GM23338 (cell line): Measurements from ENCODE around the gene SP2. TPM values are rescaled to one million over a fixed set of nuclear protein-coding genes. Genes with fewer than 3 reads are reported as not detected.

ENCODE experiments used
- ATAC-seq: fragments of 200-7000 bp; cut with Tn5 transposase; 3 replicates; pipeline ENCODE4 v1.9.1; 2020
- DNase-seq: peaks from one replicate; pipeline ENCODE4 v3.0.0-alpha.2; 2015; ENCODE audit warnings: low spot score
- H2AFZ ChIP-seq: fragments of 200-600 bp; sonication (generic); 2 replicates; pipeline ENCODE4 v1.8.0; 2016; ENCODE audit warnings: antibody characterized with exemption, mild to moderate bottlenecking, moderate library complexity
- H3F3A ChIP-seq: fragments of 200-600 bp; sonication (generic); replicated peaks from 2 replicates; pipeline ENCODE4 v1.8.0; 2017; ENCODE audit warnings: antibody characterized with exemption, mixed run types, low read depth
- H3K27ac ChIP-seq: fragments of 200-600 bp; sonication (generic); 2 replicates; pipeline ENCODE4 v1.6.1; 2016; ENCODE audit warnings: low read depth
- H3K27me3 ChIP-seq: fragments of 200-600 bp; sonication (generic); 2 replicates; pipeline ENCODE4 v1.8.0; 2016; ENCODE audit warnings: mild to moderate bottlenecking, mixed run types, moderate library complexity; ENCODE audit not compliant: insufficient read depth
- H3K36me3 ChIP-seq: fragments of 200-600 bp; sonication (generic); 2 replicates; pipeline ENCODE4 v1.8.0; 2016; ENCODE audit warnings: mild to moderate bottlenecking; ENCODE audit not compliant: insufficient read depth
- H3K4me1 ChIP-seq: fragments of 200-600 bp; sonication (generic); 2 replicates; pipeline ENCODE4 v1.8.0; 2016; ENCODE audit warnings: mild to moderate bottlenecking, moderate library complexity; ENCODE audit not compliant: insufficient read depth
- H3K4me2 ChIP-seq: fragments of 200-600 bp; sonication (generic); 2 replicates; pipeline ENCODE4 v1.7.1; 2017; ENCODE audit warnings: mixed run types
- H3K4me3 ChIP-seq: fragments of 200-600 bp; sonication (generic); 2 replicates; pipeline ENCODE4 v1.6.1; 2016; ENCODE audit warnings: mixed run types
- H3K79me2 ChIP-seq: fragments of 200-600 bp; sonication (generic); replicated peaks from 2 replicates; pipeline ENCODE4 v1.8.0; 2017; ENCODE audit warnings: mild to moderate bottlenecking; ENCODE audit not compliant: insufficient read depth
- H3K9me2 ChIP-seq: fragments of 200-600 bp; sonication (generic); 2 replicates; pipeline ENCODE4 v1.8.0; 2017; ENCODE audit not compliant: insufficient read depth
- H4K20me1 ChIP-seq: fragments of 200-600 bp; sonication (generic); replicated peaks from 2 replicates; pipeline ENCODE4 v1.8.0; 2017; ENCODE audit warnings: mild to moderate bottlenecking; ENCODE audit not compliant: insufficient read depth
- H3K27ac Mint-ChIP-seq: 2 replicates; pipeline ENCODE4 v1.8.0; 2020; ENCODE audit warnings: inconsistent platforms, mild to moderate bottlenecking, moderate library complexity, mixed read lengths
- H3K27me3 Mint-ChIP-seq: 3 replicates; pipeline ENCODE4 v1.8.0; 2022; ENCODE audit warnings: low read depth, mild to moderate bottlenecking, moderate library complexity, mixed read lengths, inconsistent platforms; ENCODE audit not compliant: insufficient read depth, poor library complexity
- H3K36me3 Mint-ChIP-seq: 3 replicates; pipeline ENCODE4 v1.8.0; 2021; ENCODE audit warnings: low read depth, mild to moderate bottlenecking, inconsistent platforms, moderate library complexity, mixed read lengths
- H3K4me1 Mint-ChIP-seq: 3 replicates; pipeline ENCODE4 v1.8.0; 2020; ENCODE audit warnings: mild to moderate bottlenecking, inconsistent platforms, mixed read lengths
- H3K4me3 Mint-ChIP-seq: 3 replicates; pipeline ENCODE4 v1.8.0; 2021; ENCODE audit warnings: moderate library complexity, mild to moderate bottlenecking, inconsistent platforms, mixed read lengths
- H3K9me3 Mint-ChIP-seq: 3 replicates; pipeline ENCODE4 v1.8.0; 2020; ENCODE audit warnings: moderate library complexity, mild to moderate bottlenecking, inconsistent platforms, mixed read lengths
- CREB1 ChIP-seq: fragments of 250-450 bp; sonication (Bioruptor Pico); IDR thresholded peaks from 2 replicates; pipeline ENCODE4 v1.5.0; 2020; ENCODE audit warnings: low read depth, mild to moderate bottlenecking, moderate library complexity
- ETS1 ChIP-seq: IDR thresholded peaks from 2 replicates; pipeline ENCODE4 v1.6.1; 2016; ENCODE audit warnings: antibody characterized with exemption
- EZH2 ChIP-seq: fragments of 200-600 bp; sonication (generic); IDR thresholded peaks from one replicate; pipeline ENCODE4 v1.8.0; 2017; ENCODE audit warnings: antibody characterized with exemption, mild to moderate bottlenecking, low read depth; ENCODE audit not compliant: unreplicated experiment
- JUNB ChIP-seq: IDR thresholded peaks from one replicate; pipeline ENCODE4 v1.6.1; 2016; ENCODE audit warnings: antibody characterized with exemption; ENCODE audit not compliant: unreplicated experiment
- NANOG ChIP-seq: IDR thresholded peaks from 2 replicates; pipeline ENCODE4 v1.6.1; 2016; ENCODE audit warnings: antibody characterized with exemption, borderline replicate concordance
- POLR2AphosphoS5 ChIP-seq: IDR thresholded peaks from 2 replicates; pipeline ENCODE4 v1.6.1; 2016; ENCODE audit warnings: antibody characterized with exemption, low read depth
- STAT1 ChIP-seq: IDR thresholded peaks from one replicate; pipeline ENCODE4 v1.6.1; 2016; ENCODE audit warnings: antibody characterized with exemption; ENCODE audit not compliant: unreplicated experiment
- ZNF114 ChIP-seq: fragments of 250-450 bp; sonication (Bioruptor Pico); IDR thresholded peaks from 2 replicates; pipeline ENCODE4 v1.5.0; 2020; ENCODE audit warnings: mild to moderate bottlenecking, moderate library complexity
- ZNF331 ChIP-seq: fragments of 250-450 bp; sonication (Bioruptor Pico); IDR thresholded peaks from 2 replicates; pipeline ENCODE4 v1.5.0; 2020; ENCODE audit warnings: low read depth, mild to moderate bottlenecking, moderate library complexity
- polyA plus RNA-seq: library from polyadenylated mRNA; unstranded; fragments of >200 nt; fragmentation: Nextera tagmentation; extraction: Ambion mirVana; gene quantifications from 2 replicates; pipeline ENCODE4 v1.2.1, GENCODE V29; 2016
- total RNA-seq: library from RNA; depleted of rRNA; stranded (reverse); fragments of >200 nt; shearing (Covaris generic); gene quantifications from 2 replicates; pipeline ENCODE4 v1.2.3, GENCODE V29; 2014

SP2 gene
- total and polyA plus RNA-seq, 2 experiments from 2014 or later = 6.0 to 12.9 TPM

DNA sequence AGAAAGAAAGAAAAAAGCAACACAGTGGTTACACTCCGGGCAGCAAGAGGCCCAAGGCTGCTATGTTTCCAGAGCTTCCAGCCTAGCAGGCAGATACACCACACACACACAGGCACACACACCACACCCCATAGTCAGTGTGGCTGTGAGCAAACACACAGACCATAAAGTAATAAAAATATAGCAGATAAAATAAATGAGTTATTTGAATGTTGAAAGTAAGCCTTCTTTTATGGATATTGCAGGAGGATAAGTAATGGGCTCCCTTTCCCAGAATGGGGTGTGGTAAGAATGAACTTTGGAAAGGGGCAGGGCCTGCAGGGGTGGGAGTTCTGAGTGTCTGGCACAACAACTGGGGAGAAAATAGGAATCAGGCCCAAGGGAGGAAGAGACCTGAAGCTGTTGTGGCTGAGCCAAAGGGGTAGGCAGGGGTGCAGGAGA is 70.1 kb downstream of the SP2 start:
- Mint-ChIP-seq H3K4me3 (no peak overlapping the region), H3K27ac (no peak overlapping the region), H3K4me1 (peaks cover 4% of the 10 kb centered on the region), H3K27me3 (peaks cover 7% of the 10 kb centered on the region), H3K36me3 (no peaks in the 10 kb centered on the region), H3K9me3 (peaks cover 2% of the 10 kb centered on the region; the same call in 1 of the 3 replicates)
- Histone ChIP-seq H3K27ac (no peak overlapping the region), H2AFZ (no peak overlapping the region), H4K20me1 (no peaks in the 10 kb centered on the region), H3K36me3 (no peaks in the 10 kb centered on the region), H3K9me2 (no peaks in the 10 kb centered on the region), H3K4me1 (peaks cover 5% of the 10 kb centered on the region; the same call in 1 of the 2 replicates), H3K4me3 (no peak overlapping the region), H3K79me2 (no peaks in the 10 kb centered on the region), H3K27me3 (no peaks in the 10 kb centered on the region), H3F3A (no peaks in the 10 kb centered on the region), H3K4me2 (no peak overlapping the region)
- DNase-seq = no peak
- no peak for ATAC-seq
- TF ChIP-seq JUNB = no peak
- TF ChIP-seq ZNF114 (CRISPR knock-in tag) = no peak
- TF ChIP-seq ETS1 = no peak
- TF ChIP-seq POLR2AphosphoS5 = no peak
- no peak for TF ChIP-seq STAT1
- no peak for TF ChIP-seq NANOG

- Mint-ChIP-seq H3K4me3 (no peak overlapping the region), H3K4me1 (peaks cover 4% of the 10 kb centered on the region), H3K27me3 (peaks cover 12% of the 10 kb centered on the region), H3K36me3 (no peaks in the 10 kb centered on the region), H3K27ac (no peak overlapping the region), H3K9me3 (peaks cover 2% of the 10 kb centered on the region; the same call in 1 of the 3 replicates)
- H3F3A ChIP-seq = no peaks in the 10 kb centered on the region; the same call in 1 of the 2 replicates
- no peak for TF ChIP-seq ZNF331
- no peak for TF ChIP-seq ZNF114 (CRISPR knock-in tag)
- no peak for TF ChIP-seq STAT1
- TF ChIP-seq POLR2AphosphoS5 = no peak
- H3K4me3 ChIP-seq = no peak overlapping the region
- no peaks in the 10 kb centered on the region for H3K36me3 ChIP-seq
- H3K27me3 ChIP-seq = no peaks in the 10 kb centered on the region
- H3K4me1 ChIP-seq = peaks cover 11% of the 10 kb centered on the region
- H3K9me2 ChIP-seq = no peaks in the 10 kb centered on the region
- H3K4me2 ChIP-seq = no peak overlapping the region
- H3K27ac ChIP-seq = no peak overlapping the region
- H4K20me1 ChIP-seq = no peaks in the 10 kb centered on the region; the same call in 1 of the 2 replicates
- no peak for ATAC-seq
- no peak overlapping the region for H2AFZ ChIP-seq
- 0 out of 2 replicates have a peak, but pooled peaks cover 7% of the 10 kb centered on the region for H3K79me2 ChIP-seq
- DNase-seq = no peak
Observed at GRCh38 chr17:47967607-47968252, 71.7 kb downstream of the SP2 start.

DNA sequence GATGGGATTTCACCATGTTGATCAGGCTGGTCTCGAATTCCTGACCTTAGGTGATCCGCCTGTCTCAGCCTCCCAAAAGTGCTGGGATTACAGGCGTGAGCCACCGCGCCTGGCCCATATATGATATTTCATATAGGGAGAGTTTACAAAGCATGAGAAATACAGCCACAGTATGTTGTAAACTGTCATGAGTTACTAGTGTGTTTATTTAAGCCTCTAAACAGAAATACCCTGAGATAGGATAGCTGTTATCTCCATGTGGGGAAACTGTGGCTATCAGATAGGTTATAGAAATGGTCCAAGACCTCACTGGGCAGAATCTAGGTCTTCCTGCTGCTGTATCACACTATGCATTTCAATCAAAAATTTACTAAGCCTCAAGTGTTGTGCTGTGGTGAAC is 72.8 kb downstream of the SP2 start:
- Histone ChIP-seq H4K20me1 (no peaks in the 10 kb centered on the region; the same call in none of the 2 replicates), H3K4me3 (no peak overlapping the region), H2AFZ (no peak overlapping the region), H3K4me2 (no peak overlapping the region), H3F3A (peaks cover 3% of the 10 kb centered on the region; the same call in 1 of the 2 replicates), H3K4me1 (peaks cover 11% of the 10 kb centered on the region), H3K79me2 (0 out of 2 replicates have a peak, but pooled peaks cover 7% of the 10 kb centered on the region), H3K9me2 (no peaks in the 10 kb centered on the region), H3K27ac (no peak overlapping the region), H3K27me3 (no peaks in the 10 kb centered on the region), H3K36me3 (no peaks in the 10 kb centered on the region)
- H3K9me3 Mint-ChIP-seq = no peaks in the 10 kb centered on the region
- H3K36me3 Mint-ChIP-seq = peaks cover 7% of the 10 kb centered on the region
- H3K4me1 Mint-ChIP-seq = peaks cover 4% of the 10 kb centered on the region; the same call in 2 of the 3 replicates
- H3K27me3 Mint-ChIP-seq = peaks cover 12% of the 10 kb centered on the region
- no peak overlapping the region for H3K27ac Mint-ChIP-seq
- ATAC-seq = no peak
- no peak overlapping the region for H3K4me3 Mint-ChIP-seq
- no peak for DNase-seq
- TF ChIP-seq EZH2 = no peak
- TF ChIP-seq CREB1 (CRISPR knock-in tag) = no peak
- TF ChIP-seq STAT1 = no peak
